VCaP (cell line): Measurements from ENCODE around the gene SIGLEC1.

Source experiments
- H3K27ac ChIP-seq: fragments of 450-650 bp; 2 replicates; pipeline ENCODE4 v1.5.1; 2017
- CTCF ChIP-seq: fragments of 450-650 bp; conservative IDR thresholded peaks from 2 replicates; pipeline ENCODE4 v1.5.1; 2017; ENCODE audit warnings: mild to moderate bottlenecking, moderate library complexity

Gene SIGLEC1

GRCh38 chr20:3667434-3668037 lies 44.9 kb downstream of the SIGLEC1 start:
- no peak overlapping the region for H3K27ac ChIP-seq
- no peak for TF ChIP-seq CTCF

- no peak overlapping the region for H3K27ac ChIP-seq
- TF ChIP-seq CTCF, result no peak
Observed at GRCh38 chr20:3663858-3664257, 48.5 kb downstream of the SIGLEC1 start.

GRCh38 chr20:3663031-3663701 lies 49.2 kb downstream of the SIGLEC1 start, which contains the start of gene GFRA4:
Gene GFRA4, minus strand, starts transcription at chr20:3663399. Its CDS starts 0 bp downstream, at chr20:3663399.
- no peak for TF ChIP-seq CTCF

More at GRCh38 chr20:3663031-3663701, 49.2 kb downstream of the SIGLEC1 start, which contains the start of gene GFRA4:
- no peak within 1 kb of the TSS for H3K27ac ChIP-seq
